Stimulated activated naive CD8-positive, alpha-beta T cell treated with anti-CD3 and anti-CD28 coated beads, Interleukin-15, amount 100 ng/mL, for 72 hours (primary cell): Measurements from ENCODE around the gene GJA3.

Experiments
- ATAC-seq: fragments of 150-1000 bp; cut with Tn5 transposase; 2 replicates; pipeline ENCODE4 v1.10.0; 2021; ENCODE audit warnings: mild to moderate bottlenecking, moderate library complexity
- DNase-seq, 2 donors: peaks; one replicate each; pipeline ENCODE4 v3.0.0; 2021 to 2022
- H3K27ac Mint-ChIP-seq, 2 donors: one replicate each; pipeline ENCODE4 v1.8.0; 2022; ENCODE audit warnings: mild to moderate bottlenecking in 2 of 2, mixed read lengths in 2 of 2, moderate library complexity in 2 of 2
- H3K27me3 Mint-ChIP-seq: one replicate; pipeline ENCODE4 v1.8.0; 2022; ENCODE audit warnings: mixed read lengths
- H3K4me1 Mint-ChIP-seq: one replicate; pipeline ENCODE4 v1.8.0; 2022; ENCODE audit warnings: mild to moderate bottlenecking, mixed read lengths
- H3K4me3 Mint-ChIP-seq, 2 donors: one replicate each; pipeline ENCODE4 v1.8.0; 2022; ENCODE audit warnings: mild to moderate bottlenecking in 2 of 2, mixed read lengths in 2 of 2, moderate library complexity in 1 of 2
- H3K9me3 Mint-ChIP-seq, 2 donors: one replicate each; pipeline ENCODE4 v1.8.0; 2022; ENCODE audit warnings: mixed read lengths in 2 of 2

GJA3 gene

GRCh38 chr13:20160306-20161274 is at the start of gene GJA3:
TSS of gene GJA3 (minus strand) at chr13:20161052. CDS start at chr13:20143288, 17,764 bp downstream.
- peak; percentile 81 for ATAC-seq
- Mint-ChIP-seq H3K9me3 (no peaks in the 10 kb centered on the region), H3K27ac (peak within 1 kb of the TSS; percentile 33 to 91), H3K4me3 (peak within 1 kb of the TSS; percentile 88 to 91), H3K27me3 (peaks cover 17% of the 10 kb centered on the region), H3K4me1 (peaks cover 15% of the 10 kb centered on the region)
- peak; percentile 69 to 72 for DNase-seq

- Mint-ChIP-seq H3K4me1 (peaks cover 6% of the 10 kb centered on the region), H3K9me3 (peaks cover 0 to 7% of the 10 kb centered on the region in 2 donors), H3K27me3 (peaks cover 27% of the 10 kb centered on the region), H3K4me3 (no peak overlapping the region), H3K27ac (no peak overlapping the region)
- ATAC-seq (no peak), DNase-seq (no peak)
These were observed 49.1 kb upstream of the GJA3 start for GRCh38 chr13:20209948-20210347.

GRCh38 chr13:20206698-20207235 is 45.9 kb upstream of the GJA3 start:
- ATAC-seq (no peak), DNase-seq (no peak)
- Mint-ChIP-seq H3K27ac (no peak overlapping the region), H3K27me3 (peaks cover 20% of the 10 kb centered on the region), H3K4me3 (no peak overlapping the region), H3K4me1 (peaks cover 6% of the 10 kb centered on the region), H3K9me3 (peaks cover 0 to 2% of the 10 kb centered on the region in 2 donors)

GRCh38 chr13:20206065-20206697 is 45.3 kb upstream of the GJA3 start:
- DNase-seq (no peak), ATAC-seq (no peak)
- Mint-ChIP-seq H3K4me3 (no peak overlapping the region), H3K27ac (peak overlapping the region in 1 of 2 donors; percentile 61), H3K4me1 (peaks cover 6% of the 10 kb centered on the region), H3K9me3 (peaks cover 0 to 4% of the 10 kb centered on the region in 2 donors), H3K27me3 (peaks cover 18% of the 10 kb centered on the region)

GRCh38 chr13:20198781-20199180 is 37.9 kb upstream of the GJA3 start:
- H3K9me3 Mint-ChIP-seq = peaks cover 0 to 4% of the 10 kb centered on the region in 2 donors
- H3K4me1 Mint-ChIP-seq = peaks cover 23% of the 10 kb centered on the region
- H3K4me3 Mint-ChIP-seq = no peak overlapping the region
- ATAC-seq (no peak), DNase-seq (no peak)
- no peak overlapping the region for H3K27ac Mint-ChIP-seq
- peaks cover 46% of the 10 kb centered on the region for H3K27me3 Mint-ChIP-seq

GRCh38 chr13:20197361-20197834 is 36.5 kb upstream of the GJA3 start:
- peaks cover 55% of the 10 kb centered on the region for H3K27me3 Mint-ChIP-seq
- peak; percentile 49 for ATAC-seq
- H3K9me3 Mint-ChIP-seq = peaks cover 0 to 4% of the 10 kb centered on the region in 2 donors
- peak in 1 of 2 donors; percentile 14 for DNase-seq
- no peak overlapping the region for H3K27ac Mint-ChIP-seq
- peaks cover 31% of the 10 kb centered on the region for H3K4me1 Mint-ChIP-seq
- no peak overlapping the region for H3K4me3 Mint-ChIP-seq

GRCh38 chr13:20195801-20196200 is 34.9 kb upstream of the GJA3 start:
- DNase-seq (no peak), ATAC-seq (no peak)
- Mint-ChIP-seq H3K4me3 (no peak overlapping the region), H3K4me1 (peaks cover 41% of the 10 kb centered on the region), H3K27me3 (peaks cover 69% of the 10 kb centered on the region), H3K9me3 (no peaks in the 10 kb centered on the region), H3K27ac (no peak overlapping the region)

GRCh38 chr13:20193907-20194631 is 33.2 kb upstream of the GJA3 start:
- ATAC-seq (peak; percentile 60), DNase-seq (peak; percentile 18 to 20)
- Mint-ChIP-seq H3K4me1 (peaks cover 45% of the 10 kb centered on the region), H3K27ac (no peak overlapping the region), H3K4me3 (peak overlapping the region; percentile 81 to 88), H3K27me3 (peaks cover 73% of the 10 kb centered on the region), H3K9me3 (no peaks in the 10 kb centered on the region)

GRCh38 chr13:20193162-20193906 is 32.5 kb upstream of the GJA3 start:
- Mint-ChIP-seq H3K4me1 (peaks cover 47% of the 10 kb centered on the region), H3K9me3 (no peaks in the 10 kb centered on the region), H3K27me3 (peaks cover 75% of the 10 kb centered on the region), H3K27ac (no peak overlapping the region), H3K4me3 (peak overlapping the region; percentile 81 to 88)
- DNase-seq (peak in 1 of 2 donors; percentile 20), ATAC-seq (peak; percentile 31)

- Mint-ChIP-seq H3K27me3 (peaks cover 75% of the 10 kb centered on the region), H3K27ac (no peak within 1 kb of the TSS)
- ATAC-seq = peak; percentile 28
These were observed 31.9 kb upstream of the GJA3 start, which contains the start of gene GJB2 for GRCh38 chr13:20192836-20193161. TSS of gene GJB2 (minus strand) at chr13:20192938. CDS start at chr13:20189581, 3,357 bp downstream.

GRCh38 chr13:20192158-20192835 is 31.4 kb upstream of the GJA3 start:
- ATAC-seq (peak; percentile 5), DNase-seq (peak; percentile 15)
- Mint-ChIP-seq H3K27me3 (peaks cover 74% of the 10 kb centered on the region), H3K4me3 (peak overlapping the region; percentile 61 to 76), H3K9me3 (no peaks in the 10 kb centered on the region), H3K27ac (no peak overlapping the region), H3K4me1 (peaks cover 47% of the 10 kb centered on the region)

More at GRCh38 chr13:20192836-20193161, 31.9 kb upstream of the GJA3 start, which contains the start of gene GJB2:
- Mint-ChIP-seq H3K4me3 (peak within 1 kb of the TSS; percentile 81 to 88), H3K4me1 (peaks cover 47% of the 10 kb centered on the region), H3K9me3 (no peaks in the 10 kb centered on the region)
- peak in 1 of 2 donors; percentile 20 for DNase-seq

GRCh38 chr13:20191311-20192157 is 30.7 kb upstream of the GJA3 start:
- Mint-ChIP-seq H3K27me3 (peaks cover 67% of the 10 kb centered on the region), H3K9me3 (no peaks in the 10 kb centered on the region), H3K4me3 (peak overlapping the region; percentile 61 to 76), H3K27ac (no peak overlapping the region), H3K4me1 (peaks cover 41% of the 10 kb centered on the region)
- ATAC-seq (no peak), DNase-seq (peak in 1 of 2 donors; percentile 10)
